Progenitor cell of endocrine pancreas (in vitro differentiated cells): ENCODE measurements around the gene SPAG16. TPM values are rescaled to one million over a fixed set of nuclear protein-coding genes. Genes with fewer than 3 reads are reported as not detected.

Source experiments
- DNase-seq: peaks from one replicate; pipeline ENCODE4 v3.0.0; 2021; ENCODE audit warnings: low spot score; ENCODE audit not compliant: unreplicated experiment
- H3K27ac Mint-ChIP-seq: 2 replicates; pipeline ENCODE4 v1.8.0; 2021; ENCODE audit warnings: mild to moderate bottlenecking, moderate library complexity, mixed read lengths
- H3K27me3 Mint-ChIP-seq: 2 replicates; pipeline ENCODE4 v1.8.0; 2021; ENCODE audit warnings: mixed read lengths
- H3K36me3 Mint-ChIP-seq: 2 replicates; pipeline ENCODE4 v1.8.0; 2022; ENCODE audit warnings: mixed read lengths; ENCODE audit not compliant: insufficient read depth
- H3K4me1 Mint-ChIP-seq: 2 replicates; pipeline ENCODE4 v1.8.0; 2021; ENCODE audit warnings: low read depth, mixed read lengths
- H3K4me3 Mint-ChIP-seq: 2 replicates; pipeline ENCODE4 v1.8.0; 2021; ENCODE audit warnings: low read depth, mild to moderate bottlenecking, moderate library complexity, mixed read lengths
- H3K9me3 Mint-ChIP-seq: 2 replicates; pipeline ENCODE4 v1.8.0; 2021; ENCODE audit warnings: low read depth, mixed read lengths
- total RNA-seq: library from RNA; stranded (reverse); gene quantifications from 2 replicates; pipeline ENCODE4 v1.2.1, GENCODE V29; 2021
- TF ChIP-seq, protein P1 (sequence below): fragments of 200-600 bp; sonication (generic); IDR thresholded peaks from one replicate; pipeline ENCODE4 v1.5.0; 2021; ENCODE audit warnings: antibody characterized with exemption, mild to moderate bottlenecking; ENCODE audit not compliant: unreplicated experiment

SPAG16 gene
- total RNA-seq, 1 donor from 2014 or later = 52.8 TPM

DNA sequence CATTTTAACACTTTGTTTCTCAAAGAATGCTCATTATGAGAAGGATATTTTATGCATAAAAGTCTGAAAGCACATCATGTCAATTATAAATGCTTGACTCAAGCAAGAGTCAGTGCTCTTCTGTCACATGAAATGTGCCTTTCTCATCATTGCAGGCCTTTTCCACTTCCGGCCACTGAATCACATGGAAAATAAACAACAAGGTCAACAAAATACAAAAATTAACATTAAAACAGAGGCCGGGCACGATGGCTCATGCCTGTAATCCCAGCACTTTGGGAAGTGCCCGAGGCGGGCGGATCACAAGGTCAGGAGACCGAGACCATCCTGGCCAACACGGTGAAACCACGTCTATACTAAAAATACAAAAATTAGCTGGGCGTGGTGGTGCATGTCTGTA, 480.6 kb downstream of the SPAG16 start:
- Mint-ChIP-seq H3K4me1 (peaks cover 11% of the 10 kb centered on the region), H3K4me3 (no peak overlapping the region), H3K27me3 (no peaks in the 10 kb centered on the region), H3K9me3 (no peaks in the 10 kb centered on the region), H3K36me3 (no peaks in the 10 kb centered on the region), H3K27ac (no peak overlapping the region)
- TF ChIP-seq, protein P1, sequence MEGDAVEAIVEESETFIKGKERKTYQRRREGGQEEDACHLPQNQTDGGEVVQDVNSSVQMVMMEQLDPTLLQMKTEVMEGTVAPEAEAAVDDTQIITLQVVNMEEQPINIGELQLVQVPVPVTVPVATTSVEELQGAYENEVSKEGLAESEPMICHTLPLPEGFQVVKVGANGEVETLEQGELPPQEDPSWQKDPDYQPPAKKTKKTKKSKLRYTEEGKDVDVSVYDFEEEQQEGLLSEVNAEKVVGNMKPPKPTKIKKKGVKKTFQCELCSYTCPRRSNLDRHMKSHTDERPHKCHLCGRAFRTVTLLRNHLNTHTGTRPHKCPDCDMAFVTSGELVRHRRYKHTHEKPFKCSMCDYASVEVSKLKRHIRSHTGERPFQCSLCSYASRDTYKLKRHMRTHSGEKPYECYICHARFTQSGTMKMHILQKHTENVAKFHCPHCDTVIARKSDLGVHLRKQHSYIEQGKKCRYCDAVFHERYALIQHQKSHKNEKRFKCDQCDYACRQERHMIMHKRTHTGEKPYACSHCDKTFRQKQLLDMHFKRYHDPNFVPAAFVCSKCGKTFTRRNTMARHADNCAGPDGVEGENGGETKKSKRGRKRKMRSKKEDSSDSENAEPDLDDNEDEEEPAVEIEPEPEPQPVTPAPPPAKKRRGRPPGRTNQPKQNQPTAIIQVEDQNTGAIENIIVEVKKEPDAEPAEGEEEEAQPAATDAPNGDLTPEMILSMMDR = no peak
- DNase-seq = no peak

- no peaks in the 10 kb centered on the region for H3K36me3 Mint-ChIP-seq
- TF ChIP-seq, protein P1 = no peak
- H3K27me3 Mint-ChIP-seq = no peaks in the 10 kb centered on the region
- H3K4me1 Mint-ChIP-seq = peaks cover 11% of the 10 kb centered on the region
- no peak overlapping the region for H3K4me3 Mint-ChIP-seq
- no peak overlapping the region for H3K27ac Mint-ChIP-seq
- no peaks in the 10 kb centered on the region for H3K9me3 Mint-ChIP-seq
- DNase-seq = no peak
These were observed 481.8 kb downstream of the SPAG16 start for GRCh38 chr2:213766062-213766461.

- no peak overlapping the region for H3K27ac Mint-ChIP-seq
These were observed 482.2 kb downstream of the SPAG16 start for GRCh38 chr2:213766465-213766901.

GRCh38 chr2:213787869-213788268, 503.6 kb downstream of the SPAG16 start:
- H3K9me3 Mint-ChIP-seq = no peaks in the 10 kb centered on the region
- no peak overlapping the region for H3K27ac Mint-ChIP-seq
- no peak for DNase-seq
- H3K4me1 Mint-ChIP-seq = no peaks in the 10 kb centered on the region
- H3K36me3 Mint-ChIP-seq = no peaks in the 10 kb centered on the region
- no peaks in the 10 kb centered on the region for H3K27me3 Mint-ChIP-seq
- TF ChIP-seq, protein P1 = no peak
- H3K4me3 Mint-ChIP-seq = no peak overlapping the region

More at GRCh38 chr2:213766465-213766901, 482.2 kb downstream of the SPAG16 start:
- Mint-ChIP-seq H3K27me3 (no peaks in the 10 kb centered on the region), H3K9me3 (no peaks in the 10 kb centered on the region), H3K4me1 (peaks cover 11% of the 10 kb centered on the region), H3K4me3 (no peak overlapping the region), H3K36me3 (no peaks in the 10 kb centered on the region)
- no peak for DNase-seq
- TF ChIP-seq, protein P1 = no peak

GRCh38 chr2:213789940-213790339, 505.7 kb downstream of the SPAG16 start:
- Mint-ChIP-seq H3K27ac (no peak overlapping the region), H3K27me3 (no peaks in the 10 kb centered on the region), H3K9me3 (no peaks in the 10 kb centered on the region), H3K4me3 (no peak overlapping the region), H3K4me1 (no peaks in the 10 kb centered on the region), H3K36me3 (no peaks in the 10 kb centered on the region)
- DNase-seq = no peak
- TF ChIP-seq, protein P1 = no peak
